HepG2 (cell line): ENCODE results near the gene ADGRD1. TPM values are rescaled to one million over a fixed set of nuclear protein-coding genes. Genes with fewer than 3 reads are reported as not detected.

Experiments
- ATAC-seq: fragments of 200-7000 bp; cut with Tn5 transposase; 3 replicates; pipeline ENCODE4 v1.9.1; 2020; ENCODE audit warnings: mild to moderate bottlenecking, moderate library complexity
- BruUV-seq: library from RNA; stranded (reverse); fragments of 400-500 nt; replicated peaks from 2 replicates; lab custom pipeline; 2021; lab: Mats Ljungman, UMichigan
- CTCF ChIA-PET: fragments of 300-600 bp; formaldehyde crosslinking; extraction: SDS; loops from one replicate; lab custom pipeline; 2021; ENCODE audit warnings: low total read pairs, inconsistent platforms, low intra/inter-chr PET ratio; lab: Yijun Ruan, JAX
- POLR2A ChIA-PET: fragments of 350-600 bp; sonication (Branson Sonifier 250); formaldehyde crosslinking; loops from one replicate; lab custom pipeline; 2020; ENCODE audit warnings: antibody characterized with exemption, inconsistent platforms; lab: Yijun Ruan, JAX
- DNase-seq: peaks from one replicate; pipeline ENCODE4 v3.0.0-alpha.2; 2015; ENCODE audit warnings: low spot score
- FAIRE-seq: peaks from 3 replicates; lab custom pipeline; 2011; peaks lifted over from hg19 to GRCh38; lab: Jason Lieb, UNC
- H2AFZ ChIP-seq: one replicate; pipeline ENCODE4 v1.6.1; 2011; ENCODE audit warnings: low read length, inconsistent platforms
- H3K27ac ChIP-seq: fragments of 300-600 bp; 3 replicates; pipeline ENCODE4 v1.8.0; 2011; ENCODE audit warnings: mixed run types, mild to moderate bottlenecking, mixed read lengths, low read length, inconsistent platforms; ENCODE audit not compliant: insufficient read depth; ENCODE audit errors: extremely low read length
- H3K27me3 ChIP-seq, 2 experiments: fragments of 200-600 bp in 1 of 2; 2 replicates in 1 of 2; 3 replicates in 1 of 2; pipeline versions ENCODE4 v1.6.0 to v1.8.0; 2011; ENCODE audit warnings: low read length in 2 of 2, mild to moderate bottlenecking in 2 of 2, moderate library complexity in 2 of 2, inconsistent platforms in 1 of 2; ENCODE audit not compliant: insufficient read depth in 2 of 2, control insufficient read depth in 1 of 2
- H3K36me3 ChIP-seq, 2 experiments: fragments of 200-600 bp in 1 of 2; replicated peaks in 1 of 2; 2 replicates in 1 of 2; 3 replicates in 1 of 2; pipeline versions ENCODE4 v1.5.1 to v1.8.0; 2011; ENCODE audit warnings: low read length in 2 of 2, inconsistent platforms in 1 of 2; ENCODE audit not compliant: insufficient read depth in 2 of 2, control insufficient read depth in 1 of 2
- H3K4me1 ChIP-seq: 2 replicates; pipeline ENCODE4 v1.5.1; 2012; ENCODE audit warnings: low read length, inconsistent platforms; ENCODE audit not compliant: insufficient read depth
- H3K4me2 ChIP-seq: 2 replicates; pipeline ENCODE4 v1.6.0; 2011; ENCODE audit warnings: low read depth, low read length, inconsistent platforms
- H3K4me3 ChIP-seq, 3 experiments: fragments of 200-600 bp in 1 of 3; sonication (generic), shearing (Covaris generic) in 1 of 3; replicated peaks in 1 of 3; 2 replicates each; pipeline ENCODE4 v1.5.1; 2011 to 2016; ENCODE audit warnings: low read length in 3 of 3, inconsistent platforms in 2 of 3, low read depth in 2 of 3, mild to moderate bottlenecking in 2 of 3, control low read depth in 1 of 3, mixed read lengths in 1 of 3; ENCODE audit not compliant: insufficient read depth in 1 of 3
- H3K79me2 ChIP-seq: one replicate; pipeline ENCODE4 v1.6.1; 2011; ENCODE audit warnings: low read length, inconsistent platforms; ENCODE audit not compliant: insufficient read depth
- H3K9ac ChIP-seq: 2 replicates; pipeline ENCODE4 v1.6.0; 2011; ENCODE audit warnings: mild to moderate bottlenecking, low read depth, low read length, inconsistent platforms; ENCODE audit not compliant: insufficient read depth
- H3K9me3 ChIP-seq: 2 replicates; pipeline ENCODE4 v1.5.1; 2012; ENCODE audit warnings: mild to moderate bottlenecking, low read length
- H4K20me1 ChIP-seq: 2 replicates; pipeline ENCODE4 v1.6.0; 2011; ENCODE audit warnings: inconsistent platforms, mild to moderate bottlenecking, low read length, moderate library complexity; ENCODE audit not compliant: insufficient read depth
- BRD4 ChIP-seq: sonication (generic); formaldehyde crosslinking; IDR thresholded peaks from 2 replicates; pipeline ENCODE4 v1.4.0; 2020; ENCODE audit warnings: missing genetic modification reagents
- BRF2 ChIP-seq: sonication (generic); formaldehyde crosslinking; IDR thresholded peaks from 2 replicates; pipeline ENCODE4 v1.8.1; 2022; ENCODE audit warnings: mild to moderate bottlenecking, missing genetic modification reagents
- FOSL2 ChIP-seq: sonication (generic); formaldehyde crosslinking; IDR thresholded peaks from 2 replicates; pipeline ENCODE4 v1.4.0; 2020; ENCODE audit warnings: missing genetic modification reagents
- SP4 ChIP-seq: sonication (generic); formaldehyde crosslinking; IDR thresholded peaks from 2 replicates; pipeline ENCODE4 v1.8.1; 2023; ENCODE audit warnings: mild to moderate bottlenecking, missing genetic modification reagents
- THAP8 ChIP-seq: sonication (generic); formaldehyde crosslinking; IDR thresholded peaks from 2 replicates; pipeline ENCODE4 v1.5.1; 2020; ENCODE audit warnings: missing genetic modification reagents, mild to moderate bottlenecking, borderline replicate concordance
- ZFP91 ChIP-seq: sonication (generic); formaldehyde crosslinking; IDR thresholded peaks from 2 replicates; pipeline ENCODE4 v1.9.0; 2022; ENCODE audit warnings: missing genetic modification reagents, mild to moderate bottlenecking, borderline replicate concordance
- ZNF557 ChIP-seq: sonication (generic); formaldehyde crosslinking; IDR thresholded peaks from 2 replicates; pipeline ENCODE4 v1.4.0; 2020; ENCODE audit warnings: missing genetic modification reagents
- ZNF615 ChIP-seq: sonication (generic); formaldehyde crosslinking; IDR thresholded peaks from 2 replicates; pipeline ENCODE4 v1.5.0; 2020; ENCODE audit warnings: mild to moderate bottlenecking, missing genetic modification reagents, borderline replicate concordance
- WGBS: methylation state at CpG from one replicate; pipeline ENCODE4 v1.1.6; 2017; ENCODE audit warnings: low lambda C conversion rate; 5-methylcytosine and 5-hydroxymethylcytosine counted together
- in situ Hi-C: cut with HindIII; loops from 2 replicates; pipeline ENCODE4 v1.10.0; 2017; ENCODE audit warnings: low pct_unique_long_range_greater_than_20kb; ENCODE audit not compliant: extremely low pct_ligation_motif_present
- intact Hi-C: fragments of 100-400 bp; cut with micrococcal nuclease; formaldehyde crosslinking; loops from one replicate; pipeline ENCODE4 v1.10.0; 2022; ENCODE audit not compliant: unreplicated experiment
- polyA plus RNA-seq, 8 experiments: library from polyadenylated mRNA; depleted of rRNA in 3 of 8; stranded (reverse) in 7 of 8; unstranded in 1 of 8; fragments of >200 nt; fragmentation: Illumina TruSeq in 4 of 8; extraction: Trizol in 4 of 8; gene quantifications; 2 replicates each; pipeline versions ENCODE4 v1.2.1 to v1.2.3, GENCODE V29; 2011 to 2016; ENCODE audit warnings: low read depth in 4 of 8, missing spikeins in 1 of 8, mixed read lengths in 1 of 8; ENCODE audit not compliant: insufficient read depth in 1 of 8
- total RNA-seq, 5 experiments: library from RNA; depleted of rRNA; stranded (reverse); fragments of >200 nt; fragmentation: Illumina TruSeq; extraction: Trizol; gene quantifications; 2 replicates each; pipeline ENCODE4 v1.2.3, GENCODE V29; 2016; ENCODE audit warnings: low read depth in 1 of 5

Gene ADGRD1
- total and polyA plus RNA-seq, 2 of the 13 experiments (the other 11 are each of a cell fraction or from before 2014, with no cell fraction given) = 0.46 to 12.4 TPM

GRCh38 chr12:131038961-131039950 is 85.5 kb downstream of the ADGRD1 start:
- no peaks in the 10 kb centered on the region for H3K27me3 ChIP-seq
- no peaks in the 10 kb centered on the region for H3K36me3 ChIP-seq
- no peak for DNase-seq
- H2AFZ ChIP-seq = no peak overlapping the region
- no peak overlapping the region for H3K27ac ChIP-seq
- no peak overlapping the region for H3K4me3 ChIP-seq
- ChIA-PET POLR2A (no interaction called here), CTCF (no interaction called here)
- H3K9ac ChIP-seq = no peak overlapping the region
- no peak for ATAC-seq
- FAIRE-seq = no peak
- in situ Hi-C loops (no loop called here), intact Hi-C loops (no loop called here)
- BruUV-seq = no TSS peak
- 84% methylated on average over 30 of the region's 35 CpGs for WGBS
- TF ChIP-seq ZNF557 (CRISPR knock-in tag) (no peak), BRF2 (CRISPR knock-in tag) (no peak), SP4 (CRISPR knock-in tag) (no peak), THAP8 (CRISPR knock-in tag) (no peak)
- no peaks in the 10 kb centered on the region for H3K9me3 ChIP-seq
- H3K79me2 ChIP-seq = no peaks in the 10 kb centered on the region
- peaks cover 7% of the 10 kb centered on the region; the same call in 1 of the 2 replicates for H3K4me1 ChIP-seq
- no peak overlapping the region for H3K4me2 ChIP-seq
- H4K20me1 ChIP-seq = no peaks in the 10 kb centered on the region

GRCh38 chr12:131040491-131040890 is 86.8 kb downstream of the ADGRD1 start:
- FAIRE-seq = no peak
- Histone ChIP-seq H3K9ac (no peak overlapping the region), H3K9me3 (no peaks in the 10 kb centered on the region), H3K27ac (no peak overlapping the region), H3K4me3 (no peak overlapping the region), H3K36me3 (no peaks in the 10 kb centered on the region), H3K4me1 (peaks cover 7% of the 10 kb centered on the region; the same call in 1 of the 2 replicates), H4K20me1 (no peaks in the 10 kb centered on the region), H3K27me3 (no peaks in the 10 kb centered on the region), H2AFZ (no peak overlapping the region), H3K4me2 (no peak overlapping the region), H3K79me2 (no peaks in the 10 kb centered on the region)
- in situ Hi-C loops (no loop called here), intact Hi-C loops (no loop called here)
- whole genome bisulfite sequencing = 87% methylated on average over 9 of the region's 11 CpGs
- CTCF ChIA-PET = no interaction called here
- no peak for ATAC-seq
- no peak for DNase-seq
- BruUV-seq = no TSS peak
- POLR2A ChIA-PET = no interaction called here
- TF ChIP-seq ZFP91 (CRISPR knock-in tag) (no peak), BRD4 (no peak), FOSL2 (no peak), ZNF615 (CRISPR knock-in tag) (no peak)
